ENCODE data around the gene CCNI2. TPM values are rescaled to one million over a fixed set of nuclear protein-coding genes. Genes with fewer than 3 reads are reported as not detected.

CCNI2 gene
- total RNA-seq, 1 experiment from 2014 or later, result 1.7 TPM

DNA sequence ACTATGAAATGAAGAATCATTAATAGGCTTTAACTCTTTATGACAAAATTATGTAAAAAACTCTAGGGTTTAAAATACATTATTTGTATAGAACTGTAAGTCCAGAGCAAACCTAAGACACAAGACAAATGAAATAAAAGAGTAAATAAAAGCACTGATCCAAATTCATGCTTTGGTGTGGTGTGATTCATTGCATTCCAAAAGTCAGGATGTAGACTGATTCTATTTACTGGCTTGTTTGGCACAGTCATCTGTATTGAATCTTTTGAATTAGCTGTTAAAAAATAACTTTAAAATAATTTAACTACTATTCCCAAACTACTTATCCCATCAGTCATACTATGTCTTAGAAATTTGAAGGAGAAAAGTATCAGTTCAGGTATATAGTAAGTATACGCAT, 42.4 kb upstream of the CCNI2 start:
- Mint-ChIP-seq H3K4me1 (no peaks in the 10 kb centered on the region), H3K4me3 (no peak overlapping the region), H3K9me3 (no peaks in the 10 kb centered on the region), H3K36me3 (peaks cover 13% of the 10 kb centered on the region; the same call in 1 of the 2 replicates), H3K27me3 (ENCODE audit: low read depth) (no peaks in the 10 kb centered on the region), H3K27ac (no peak overlapping the region)
- ChIA-PET POLR2A (no interaction called here), CTCF (interaction anchor here (0.7 kb wide), 1 partner anchor 27 kb away, joined by 5 read pairs; no protein-coding TSS in a partner anchor)
- DNase-seq (ENCODE audit: low spot score), result no peak
- TF ChIP-seq ZNF425 (CRISPR knock-in tag; conservative IDR thresholded peaks at IDR 0.05), result no peak
- TF ChIP-seq USF1 (CRISPR knock-in tag; IDR thresholded peaks at IDR 0.05), result no peak
- no peak for TF ChIP-seq ZNF396 (CRISPR knock-in tag; IDR thresholded peaks at IDR 0.05; ENCODE audit: borderline replicate concordance)
- TF ChIP-seq KAT7 (CRISPR knock-in tag; IDR thresholded peaks at IDR 0.05; ENCODE audit: borderline replicate concordance), result no peak
- TF ChIP-seq, protein P1, sequence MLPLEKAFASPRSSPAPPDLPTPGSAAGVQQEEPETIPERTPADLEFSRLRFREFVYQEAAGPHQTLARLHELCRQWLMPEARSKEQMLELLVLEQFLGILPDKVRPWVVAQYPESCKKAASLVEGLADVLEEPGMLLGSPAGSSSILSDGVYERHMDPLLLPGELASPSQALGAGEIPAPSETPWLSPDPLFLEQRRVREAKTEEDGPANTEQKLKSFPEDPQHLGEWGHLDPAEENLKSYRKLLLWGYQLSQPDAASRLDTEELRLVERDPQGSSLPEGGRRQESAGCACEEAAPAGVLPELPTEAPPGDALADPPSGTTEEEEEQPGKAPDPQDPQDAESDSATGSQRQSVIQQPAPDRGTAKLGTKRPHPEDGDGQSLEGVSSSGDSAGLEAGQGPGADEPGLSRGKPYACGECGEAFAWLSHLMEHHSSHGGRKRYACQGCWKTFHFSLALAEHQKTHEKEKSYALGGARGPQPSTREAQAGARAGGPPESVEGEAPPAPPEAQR (CRISPR knock-in tag; IDR thresholded peaks at IDR 0.05), result no peak
- TF ChIP-seq FOXP1 (CRISPR knock-in tag; IDR thresholded peaks at IDR 0.05; ENCODE audit: borderline replicate concordance), result no peak
- TF ChIP-seq, protein P2, sequence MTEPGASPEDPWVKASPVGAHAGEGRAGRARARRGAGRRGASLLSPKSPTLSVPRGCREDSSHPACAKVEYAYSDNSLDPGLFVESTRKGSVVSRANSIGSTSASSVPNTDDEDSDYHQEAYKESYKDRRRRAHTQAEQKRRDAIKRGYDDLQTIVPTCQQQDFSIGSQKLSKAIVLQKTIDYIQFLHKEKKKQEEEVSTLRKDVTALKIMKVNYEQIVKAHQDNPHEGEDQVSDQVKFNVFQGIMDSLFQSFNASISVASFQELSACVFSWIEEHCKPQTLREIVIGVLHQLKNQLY (CRISPR knock-in tag; IDR thresholded peaks at IDR 0.05), result no peak
- TF ChIP-seq IRF1 (CRISPR knock-in tag; IDR thresholded peaks at IDR 0.05), result no peak
- no peak for TF ChIP-seq GTF2I (CRISPR knock-in tag; conservative IDR thresholded peaks at IDR 0.05)
- no peak for TF ChIP-seq MXD4 (CRISPR knock-in tag; IDR thresholded peaks at IDR 0.05; ENCODE audit: borderline replicate concordance)
- ATAC-seq, result no peak

DNA sequence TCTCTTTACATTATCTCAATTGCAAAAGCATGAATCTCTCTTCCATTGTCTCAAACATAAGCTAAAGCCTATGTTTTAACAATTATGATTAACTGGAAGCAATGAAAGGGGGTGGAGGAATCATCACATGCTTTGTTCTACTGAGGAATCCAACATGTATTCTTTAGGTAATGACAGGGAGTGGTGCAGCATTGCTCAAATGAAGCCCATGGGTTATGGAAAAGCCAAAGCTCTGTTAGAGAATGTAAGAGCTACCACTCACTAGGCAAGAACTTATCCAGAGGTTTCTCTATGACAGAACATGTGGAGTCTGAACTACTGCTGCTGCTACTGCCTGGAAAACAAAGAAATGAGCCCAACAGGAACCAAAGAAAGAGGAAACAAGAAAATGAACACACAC, 38.6 kb upstream of the CCNI2 start:
- no peaks in the 10 kb centered on the region for H3K4me1 Mint-ChIP-seq
- H3K4me3 Mint-ChIP-seq, result no peak overlapping the region
- CTCF ChIA-PET, result interaction anchor here (1.0 to 1.3 kb wide), 2 partner anchors 99 to 182 kb away, joined by 3 to 9 read pairs; no protein-coding TSS in a partner anchor
- H3K9me3 Mint-ChIP-seq, result no peaks in the 10 kb centered on the region
- no peaks in the 10 kb centered on the region for H3K36me3 Mint-ChIP-seq
- no peak overlapping the region for H3K27ac Mint-ChIP-seq
- no peak for DNase-seq (ENCODE audit: low spot score)
- ATAC-seq, result no peak
- TF ChIP-seq JAZF1 (CRISPR knock-in tag; IDR thresholded peaks at IDR 0.05) (no peak), ATF2 (CRISPR knock-in tag; IDR thresholded peaks at IDR 0.05; ENCODE audit: borderline replicate concordance, low read depth) (no peak), CREM (CRISPR knock-in tag; IDR thresholded peaks at IDR 0.05) (no peak), ZNF423 (CRISPR knock-in tag; IDR thresholded peaks at IDR 0.05) (no peak)
- TF ChIP-seq, protein P3, sequence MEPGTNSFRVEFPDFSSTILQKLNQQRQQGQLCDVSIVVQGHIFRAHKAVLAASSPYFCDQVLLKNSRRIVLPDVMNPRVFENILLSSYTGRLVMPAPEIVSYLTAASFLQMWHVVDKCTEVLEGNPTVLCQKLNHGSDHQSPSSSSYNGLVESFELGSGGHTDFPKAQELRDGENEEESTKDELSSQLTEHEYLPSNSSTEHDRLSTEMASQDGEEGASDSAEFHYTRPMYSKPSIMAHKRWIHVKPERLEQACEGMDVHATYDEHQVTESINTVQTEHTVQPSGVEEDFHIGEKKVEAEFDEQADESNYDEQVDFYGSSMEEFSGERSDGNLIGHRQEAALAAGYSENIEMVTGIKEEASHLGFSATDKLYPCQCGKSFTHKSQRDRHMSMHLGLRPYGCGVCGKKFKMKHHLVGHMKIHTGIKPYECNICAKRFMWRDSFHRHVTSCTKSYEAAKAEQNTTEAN (CRISPR knock-in tag; IDR thresholded peaks at IDR 0.05), result no peak
- TF ChIP-seq, protein P4, sequence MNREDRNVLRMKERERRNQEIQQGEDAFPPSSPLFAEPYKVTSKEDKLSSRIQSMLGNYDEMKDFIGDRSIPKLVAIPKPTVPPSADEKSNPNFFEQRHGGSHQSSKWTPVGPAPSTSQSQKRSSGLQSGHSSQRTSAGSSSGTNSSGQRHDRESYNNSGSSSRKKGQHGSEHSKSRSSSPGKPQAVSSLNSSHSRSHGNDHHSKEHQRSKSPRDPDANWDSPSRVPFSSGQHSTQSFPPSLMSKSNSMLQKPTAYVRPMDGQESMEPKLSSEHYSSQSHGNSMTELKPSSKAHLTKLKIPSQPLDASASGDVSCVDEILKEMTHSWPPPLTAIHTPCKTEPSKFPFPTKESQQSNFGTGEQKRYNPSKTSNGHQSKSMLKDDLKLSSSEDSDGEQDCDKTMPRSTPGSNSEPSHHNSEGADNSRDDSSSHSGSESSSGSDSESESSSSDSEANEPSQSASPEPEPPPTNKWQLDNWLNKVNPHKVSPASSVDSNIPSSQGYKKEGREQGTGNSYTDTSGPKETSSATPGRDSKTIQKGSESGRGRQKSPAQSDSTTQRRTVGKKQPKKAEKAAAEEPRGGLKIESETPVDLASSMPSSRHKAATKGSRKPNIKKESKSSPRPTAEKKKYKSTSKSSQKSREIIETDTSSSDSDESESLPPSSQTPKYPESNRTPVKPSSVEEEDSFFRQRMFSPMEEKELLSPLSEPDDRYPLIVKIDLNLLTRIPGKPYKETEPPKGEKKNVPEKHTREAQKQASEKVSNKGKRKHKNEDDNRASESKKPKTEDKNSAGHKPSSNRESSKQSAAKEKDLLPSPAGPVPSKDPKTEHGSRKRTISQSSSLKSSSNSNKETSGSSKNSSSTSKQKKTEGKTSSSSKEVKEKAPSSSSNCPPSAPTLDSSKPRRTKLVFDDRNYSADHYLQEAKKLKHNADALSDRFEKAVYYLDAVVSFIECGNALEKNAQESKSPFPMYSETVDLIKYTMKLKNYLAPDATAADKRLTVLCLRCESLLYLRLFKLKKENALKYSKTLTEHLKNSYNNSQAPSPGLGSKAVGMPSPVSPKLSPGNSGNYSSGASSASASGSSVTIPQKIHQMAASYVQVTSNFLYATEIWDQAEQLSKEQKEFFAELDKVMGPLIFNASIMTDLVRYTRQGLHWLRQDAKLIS (CRISPR knock-in tag; IDR thresholded peaks at IDR 0.05; ENCODE audit: borderline replicate concordance), result no peak
- POLR2A ChIA-PET, result no interaction called here
- H3K27me3 Mint-ChIP-seq (ENCODE audit: low read depth), result no peaks in the 10 kb centered on the region

Measured in WTC11 (cell line).